ENCODE results near the gene BCL2L15.

BCL2L15 gene

GRCh38 chr1:113905435-113905861 lies 18.1 kb upstream of the BCL2L15 start:
- DNase-seq (ENCODE audit: low spot score), result no peak

GRCh38 chr1:113904674-113905434 lies 17.5 kb upstream of the BCL2L15 start, which contains the start of the genes AP4B1 and DCLRE1B:
TSS of gene AP4B1 (minus strand) at chr1:113904799. CDS start at chr1:113904717, 82 bp downstream.
TSS of gene DCLRE1B (plus strand) at chr1:113905326. CDS start at chr1:113905587, 261 bp downstream.
- peak; percentile 97 for DNase-seq (ENCODE audit: low spot score)

- no peak for DNase-seq (ENCODE audit: low spot score)
Observed at GRCh38 chr1:113904293-113904673, 16.9 kb upstream of the BCL2L15 start.

GRCh38 chr1:113903501-113904292 lies 16.3 kb upstream of the BCL2L15 start:
- DNase-seq (ENCODE audit: low spot score), result no peak

- DNase-seq (ENCODE audit: low spot score), result no peak
Observed at GRCh38 chr1:113901191-113901590, 13.8 kb upstream of the BCL2L15 start.

- no peak for DNase-seq (ENCODE audit: low spot score)
Observed at GRCh38 chr1:113899111-113899510, 11.7 kb upstream of the BCL2L15 start.

- no peak for DNase-seq (ENCODE audit: low spot score)
Observed at GRCh38 chr1:113898241-113898814, 10.9 kb upstream of the BCL2L15 start.

- no peak for DNase-seq (ENCODE audit: low spot score)
Observed at GRCh38 chr1:113895961-113896360, 8.6 kb upstream of the BCL2L15 start.

- no peak for DNase-seq (ENCODE audit: low spot score)
Observed at GRCh38 chr1:113895098-113895497, 7.7 kb upstream of the BCL2L15 start.

- no peak for DNase-seq (ENCODE audit: low spot score)
Observed at GRCh38 chr1:113893267-113893666, 5.9 kb upstream of the BCL2L15 start.

GRCh38 chr1:113891631-113892220 lies 4.3 kb upstream of the BCL2L15 start:
- DNase-seq (ENCODE audit: low spot score), result no peak

GRCh38 chr1:113890816-113891215 lies 3.4 kb upstream of the BCL2L15 start:
- no peak for DNase-seq (ENCODE audit: low spot score)

GRCh38 chr1:113886417-113887401 lies 672 bp downstream of the BCL2L15 start:
- no peak for DNase-seq (ENCODE audit: low spot score)

GRCh38 chr1:113881661-113882060 lies 5.7 kb downstream of the BCL2L15 start:
- no peak for DNase-seq (ENCODE audit: low spot score)

GRCh38 chr1:113879739-113880038 lies 7.7 kb downstream of the BCL2L15 start:
- DNase-seq (ENCODE audit: low spot score), result no peak

GRCh38 chr1:113876176-113876575 lies 11.2 kb downstream of the BCL2L15 start:
- no peak for DNase-seq (ENCODE audit: low spot score)

GRCh38 chr1:113875714-113876113 lies 11.7 kb downstream of the BCL2L15 start:
- no peak for DNase-seq (ENCODE audit: low spot score)

- no peak for DNase-seq (ENCODE audit: low spot score)
Observed at GRCh38 chr1:113874012-113874879, 13.1 kb downstream of the BCL2L15 start.

- DNase-seq (ENCODE audit: low spot score), result no peak
Observed at GRCh38 chr1:113872219-113872935, 15.0 kb downstream of the BCL2L15 start.
